Gastroesophageal sphincter (tissue), 4 donors: ENCODE measurements around the gene RPL19. TPM values are rescaled to one million over a fixed set of nuclear protein-coding genes. Genes with fewer than 3 reads are reported as not detected.

Experiments used
- ATAC-seq: fragments of 150-250 bp; one replicate; pipeline ENCODE4 v1.9.1; 2016; ENCODE audit warnings: mild to moderate bottlenecking, moderate library complexity
- H3K27ac ChIP-seq, 4 donors: fragments of 200-600 bp; sonication (generic) in 3 of 4; 1 replicate in 3 of 4; 2 replicates in 1 of 4; pipeline ENCODE4 v1.5.1; 2016 to 2019
- H3K27me3 ChIP-seq: fragments of 200-600 bp; sonication (generic); one replicate; pipeline ENCODE4 v1.5.1; 2019
- H3K36me3 ChIP-seq, 2 donors: fragments of 200-600 bp; sonication (generic); one replicate each; pipeline ENCODE4 v1.5.1; 2019; ENCODE audit warnings: control low read depth in 1 of 2
- H3K4me1 ChIP-seq, 3 donors: fragments of 200-600 bp; sonication (generic); 1 replicate in 2 of 3; 2 replicates in 1 of 3; pipeline ENCODE4 v1.5.1; 2016 to 2019; ENCODE audit warnings: control low read depth in 2 of 3
- H3K4me3 ChIP-seq, 2 donors: fragments of 200-600 bp; sonication (generic); one replicate each; pipeline ENCODE4 v1.5.1; 2019; ENCODE audit warnings: mild to moderate bottlenecking in 1 of 2, moderate library complexity in 1 of 2
- H3K9me3 ChIP-seq, 3 donors: fragments of 200-600 bp; sonication (generic); one replicate each; pipeline ENCODE4 v1.5.1; 2017 to 2019; ENCODE audit warnings: control low read depth in 2 of 3
- EP300 ChIP-seq: sonication (generic); formaldehyde crosslinking; IDR thresholded peaks from one replicate; pipeline ENCODE4 v1.6.1; 2017; ENCODE audit warnings: antibody characterized with exemption, mild to moderate bottlenecking
- POLR2A ChIP-seq, 2 donors: fragments of 450-650 bp; IDR thresholded peaks; one replicate each; pipeline ENCODE4 v1.6.1; 2017; ENCODE audit warnings: antibody characterized with exemption in 2 of 2, mild to moderate bottlenecking in 2 of 2, moderate library complexity in 1 of 2
- POLR2AphosphoS5 ChIP-seq: sonication (generic); formaldehyde crosslinking; IDR thresholded peaks from one replicate; pipeline ENCODE4 v1.6.1; 2017; ENCODE audit warnings: antibody characterized with exemption
- WGBS, 2 donors: methylation state at CpG; one replicate each; pipeline ENCODE4 v1.1.5; 2018; ENCODE audit warnings: low coverage in 1 of 2; 5-methylcytosine and 5-hydroxymethylcytosine counted together
- total RNA-seq, 4 donors: library from RNA; depleted of rRNA; stranded (reverse); fragments of >200 nt; gene quantifications; one replicate each; pipeline ENCODE4 v1.1.0, GENCODE V29; 2016
- TF ChIP-seq, protein P1 (sequence below), 4 experiments: fragments of 200-600 bp in 2 of 4; fragments of 450-650 bp in 2 of 4; sonication (generic) in 1 of 4; IDR thresholded peaks; one replicate each; pipeline ENCODE4 v1.5.1; 2017 to 2019; ENCODE audit warnings: antibody characterized with exemption in 4 of 4, mild to moderate bottlenecking in 2 of 4, moderate library complexity in 2 of 4

RPL19 gene
- total RNA-seq, 4 donors from 2014 or later = 1,562 to 3,160 (median 2,477) TPM

DNA sequence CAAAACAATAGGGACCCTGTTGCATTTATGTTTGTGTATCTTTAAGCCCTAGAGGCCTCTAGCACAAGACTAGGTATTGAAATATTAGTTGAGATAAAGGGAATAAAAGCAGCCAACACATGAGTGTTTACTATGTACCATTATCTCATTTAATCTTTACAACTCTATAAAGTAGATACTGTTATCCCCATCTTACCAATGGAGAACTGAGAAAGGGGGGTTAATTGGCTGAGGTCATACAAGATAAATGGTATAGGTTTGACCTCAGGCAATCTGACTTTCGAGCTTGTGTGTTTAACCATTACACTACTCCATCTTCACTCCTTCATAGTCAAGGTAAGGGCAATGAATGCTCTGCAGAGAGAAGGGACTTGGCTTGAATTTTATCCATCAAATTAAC is 51.9 kb downstream of the RPL19 start:
- no peak overlapping the region for H3K4me3 ChIP-seq
- ATAC-seq = no peak
- peaks cover 0 to 54% of the 10 kb centered on the region in 2 donors for H3K36me3 ChIP-seq
- H3K27ac ChIP-seq = no peak overlapping the region
- TF ChIP-seq POLR2AphosphoS5 = no peak
- TF ChIP-seq EP300 = no peak
- TF ChIP-seq, protein P1, sequence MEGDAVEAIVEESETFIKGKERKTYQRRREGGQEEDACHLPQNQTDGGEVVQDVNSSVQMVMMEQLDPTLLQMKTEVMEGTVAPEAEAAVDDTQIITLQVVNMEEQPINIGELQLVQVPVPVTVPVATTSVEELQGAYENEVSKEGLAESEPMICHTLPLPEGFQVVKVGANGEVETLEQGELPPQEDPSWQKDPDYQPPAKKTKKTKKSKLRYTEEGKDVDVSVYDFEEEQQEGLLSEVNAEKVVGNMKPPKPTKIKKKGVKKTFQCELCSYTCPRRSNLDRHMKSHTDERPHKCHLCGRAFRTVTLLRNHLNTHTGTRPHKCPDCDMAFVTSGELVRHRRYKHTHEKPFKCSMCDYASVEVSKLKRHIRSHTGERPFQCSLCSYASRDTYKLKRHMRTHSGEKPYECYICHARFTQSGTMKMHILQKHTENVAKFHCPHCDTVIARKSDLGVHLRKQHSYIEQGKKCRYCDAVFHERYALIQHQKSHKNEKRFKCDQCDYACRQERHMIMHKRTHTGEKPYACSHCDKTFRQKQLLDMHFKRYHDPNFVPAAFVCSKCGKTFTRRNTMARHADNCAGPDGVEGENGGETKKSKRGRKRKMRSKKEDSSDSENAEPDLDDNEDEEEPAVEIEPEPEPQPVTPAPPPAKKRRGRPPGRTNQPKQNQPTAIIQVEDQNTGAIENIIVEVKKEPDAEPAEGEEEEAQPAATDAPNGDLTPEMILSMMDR (IDR thresholded peaks at IDR 0.05) = no peak
- no peak for TF ChIP-seq POLR2A (IDR thresholded peaks at IDR 0.05)
- 67 to 80% methylated on average over 1 of the region's 1 CpG for WGBS, 2 donors
- H3K9me3 ChIP-seq = no peaks in the 10 kb centered on the region
- H3K27me3 ChIP-seq = no peaks in the 10 kb centered on the region
- no peaks in the 10 kb centered on the region for H3K4me1 ChIP-seq

DNA sequence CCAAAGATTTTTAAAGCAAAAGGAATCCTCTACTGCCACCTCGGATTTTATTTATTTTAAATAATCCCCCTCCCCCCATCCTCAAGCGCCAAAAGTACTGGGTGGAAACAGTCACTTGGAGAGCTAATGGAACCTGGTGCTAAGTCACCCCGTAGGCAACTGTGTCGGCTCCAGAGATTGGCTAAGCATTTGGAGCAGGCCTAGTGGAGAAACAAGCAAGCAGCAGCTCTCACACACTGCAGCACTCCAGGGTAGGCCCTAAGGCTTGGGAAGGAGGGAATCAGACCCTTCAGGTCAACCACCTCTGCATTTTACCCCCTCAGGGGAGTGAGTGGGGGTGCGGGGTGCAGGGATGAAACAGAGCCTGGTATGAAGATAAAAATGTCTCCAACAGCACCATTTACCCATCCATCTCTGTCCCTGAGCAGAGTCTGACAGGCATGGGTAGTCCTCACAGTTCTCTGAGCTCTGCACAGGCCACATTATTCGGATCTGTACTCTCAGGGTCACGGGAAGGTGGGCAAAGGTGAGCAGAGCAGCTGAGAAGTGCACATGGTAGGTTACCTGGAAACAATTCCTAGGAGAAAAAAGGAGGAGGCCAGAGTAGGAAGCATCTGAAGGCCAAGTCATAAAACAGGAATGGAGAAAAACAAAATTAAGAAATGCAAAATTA is 52.8 kb downstream of the RPL19 start:
- Histone ChIP-seq H3K4me1 (no peaks in the 10 kb centered on the region), H3K27ac (no peak overlapping the region), H3K27me3 (no peaks in the 10 kb centered on the region), H3K36me3 (peaks cover 0 to 63% of the 10 kb centered on the region in 2 donors), H3K9me3 (no peaks in the 10 kb centered on the region), H3K4me3 (no peak overlapping the region)
- WGBS, 2 donors = 30 to 48% methylated on average over 3 to 7 of the region's 7 CpGs
- ATAC-seq = no peak
- TF ChIP-seq POLR2A (IDR thresholded peaks at IDR 0.05) = no peak
- TF ChIP-seq, protein P1 (IDR thresholded peaks at IDR 0.05) = no peak

Other genes starting within 250 kb of the RPL19 start
- under 1 TPM in 1 of 4 donors, not detected in 3; 0.25 TPM for gene FBXO47, start 232.9 kb upstream of the RPL19 start, total RNA-seq
- 10 to 100 TPM in 3 of 4 donors, 1 to 10 TPM in 1; 5.5 to 21.6 (median 17.4) TPM for gene PLXDC1, start 48.6 kb upstream of the RPL19 start, total RNA-seq
- not detected for gene ARL5C, start 34.1 kb upstream of the RPL19 start, total RNA-seq
- gene CACNB1, start 2.6 kb upstream of the RPL19 start, total RNA-seq = 1 to 10 TPM; 3.6 to 7.9 (median 5.9) TPM
- gene STAC2, start 25.7 kb downstream of the RPL19 start, total RNA-seq = under 1 TPM in 2 of 4 donors, not detected in 2; 0.13 to 0.57 TPM
- gene FBXL20, start 201.3 kb downstream of the RPL19 start, total RNA-seq = 10 to 100 TPM; 16.8 to 25.9 (median 21.5) TPM